Measurements from ENCODE around the gene GDE1.

The GDE1 gene

DNA sequence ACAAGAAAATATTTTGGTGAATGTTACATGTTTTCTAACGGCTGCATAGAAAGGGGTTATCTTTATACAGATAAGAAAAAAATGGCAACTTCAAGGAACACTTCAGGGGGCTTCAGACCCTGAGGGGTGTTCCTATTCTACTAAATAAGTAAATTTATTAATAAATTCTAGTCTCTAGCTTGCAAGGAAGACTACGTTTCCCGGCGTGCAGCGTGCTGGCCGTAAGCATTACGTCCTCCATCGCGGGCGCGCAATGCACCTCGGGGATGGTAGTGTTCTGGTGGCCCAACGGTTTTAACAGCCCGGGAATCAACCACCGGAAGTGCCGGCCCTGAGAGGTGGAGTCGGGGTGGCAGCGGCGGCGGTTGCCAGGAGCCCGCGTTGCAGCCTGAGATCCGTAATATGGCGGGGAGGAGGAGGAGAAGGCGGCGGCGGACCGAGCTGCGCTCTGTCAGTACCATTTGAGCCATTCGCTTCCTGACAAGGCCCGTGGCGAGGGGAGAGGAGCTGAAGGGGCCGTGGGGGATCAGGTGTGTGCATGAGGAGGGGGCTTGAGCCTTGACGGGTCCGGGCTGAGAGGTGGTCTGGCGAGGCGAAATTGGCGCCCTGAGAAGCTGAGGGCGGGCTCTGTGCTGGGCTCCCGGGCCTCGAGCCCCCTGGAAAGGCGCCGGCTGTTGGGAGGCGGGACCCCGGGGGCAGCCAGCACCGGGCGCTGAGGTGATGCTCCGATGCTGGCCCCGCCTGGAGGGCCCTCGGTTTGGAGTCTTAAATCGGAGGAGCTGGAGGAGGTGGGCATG lies 1.9 kb upstream of the GDE1 start, which contains the start of gene CCP110:
Gene CCP110 (plus strand): TSS at position 384 of the 797 bp plus-strand sequence. CDS start 3,940 bp downstream, outside the sequence.
- no peak for FAIRE-seq

GRCh38 chr16:19523184-19523558 lies 1.3 kb upstream of the GDE1 start:
- FAIRE-seq = no peak

DNA sequence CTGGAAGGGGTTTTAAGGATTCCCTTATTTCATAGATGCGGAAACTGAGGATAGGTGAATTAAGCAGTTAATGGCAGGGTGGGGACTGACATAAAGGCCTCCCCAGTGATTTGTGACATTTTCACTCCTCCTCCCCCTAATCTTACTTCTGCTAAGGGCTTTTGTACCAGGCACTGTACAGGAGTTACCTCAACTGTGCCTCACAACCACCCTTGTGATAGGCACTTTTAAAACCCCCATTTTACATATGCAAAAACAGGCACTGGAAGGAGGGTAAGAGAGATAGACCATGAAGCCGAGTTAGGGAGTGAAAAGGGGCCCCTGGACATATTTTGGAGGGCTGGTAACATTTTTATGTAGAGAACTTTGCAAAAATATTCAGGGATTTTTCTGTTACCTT lies 862 bp upstream of the GDE1 start:
- FAIRE-seq = no peak

GRCh38 chr16:19522397-19522732 lies 467 bp upstream of the GDE1 start:
- no peak for FAIRE-seq

- FAIRE-seq = no peak
Observed at GRCh38 chr16:19520861-19521331, 1.0 kb downstream of the GDE1 start.

DNA sequence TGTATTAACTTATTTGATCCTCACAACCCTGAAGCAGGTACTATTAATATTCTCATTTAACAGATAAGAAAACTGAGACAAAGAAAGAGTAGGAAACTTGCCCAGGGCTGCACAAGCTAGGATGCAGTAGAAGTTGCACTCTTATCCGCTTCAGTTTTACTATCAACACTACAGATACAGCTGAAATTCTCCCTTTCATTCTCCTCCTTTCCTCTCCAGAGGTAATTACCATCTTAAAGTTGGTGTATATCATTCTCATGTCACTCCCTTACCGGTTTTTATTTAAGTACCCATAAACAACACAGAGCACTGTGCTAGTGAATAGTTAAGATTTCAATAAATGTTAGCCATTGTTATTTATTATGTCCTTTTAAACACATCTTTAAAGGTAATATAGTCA lies 3.5 kb downstream of the GDE1 start:
- FAIRE-seq = no peak

GRCh38 chr16:19517424-19518089 lies 4.3 kb downstream of the GDE1 start:
- no peak for FAIRE-seq

GRCh38 chr16:19515757-19516156 lies 6.1 kb downstream of the GDE1 start:
- FAIRE-seq = no peak

DNA sequence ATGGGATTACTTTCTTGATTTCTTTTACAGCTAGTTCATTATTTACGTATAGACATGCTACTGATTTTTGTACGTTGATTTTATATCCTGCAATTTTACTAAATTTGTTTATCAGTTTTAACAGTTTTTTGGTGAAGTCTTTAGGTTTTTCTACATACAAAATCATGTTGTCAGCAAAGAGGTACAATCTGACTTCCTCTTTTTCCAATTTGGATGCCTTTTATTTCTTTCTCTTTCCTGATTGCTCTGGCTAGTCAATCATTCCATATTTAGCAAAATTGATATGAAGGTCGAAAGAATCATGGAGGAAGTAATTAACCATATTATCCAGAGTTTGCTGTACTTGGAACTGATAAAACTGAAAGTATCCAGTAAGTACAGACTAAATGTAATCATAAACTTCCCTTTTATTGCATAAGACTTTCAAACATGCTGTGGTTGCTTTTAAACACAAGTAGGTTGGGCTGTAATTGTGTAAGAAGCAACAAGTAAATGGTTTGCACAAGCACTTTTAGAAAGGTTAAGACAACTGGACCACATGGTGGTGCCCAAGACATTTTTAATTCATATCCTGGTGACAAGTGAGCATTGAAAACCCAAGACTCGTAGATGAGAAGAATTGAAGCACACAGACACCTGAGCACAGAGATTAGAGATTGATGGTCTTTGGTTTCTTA lies 8.4 kb downstream of the GDE1 start:
- FAIRE-seq = peak; percentile 99

- no peak for FAIRE-seq
Observed at GRCh38 chr16:19512297-19512696, 9.6 kb downstream of the GDE1 start.

DNA sequence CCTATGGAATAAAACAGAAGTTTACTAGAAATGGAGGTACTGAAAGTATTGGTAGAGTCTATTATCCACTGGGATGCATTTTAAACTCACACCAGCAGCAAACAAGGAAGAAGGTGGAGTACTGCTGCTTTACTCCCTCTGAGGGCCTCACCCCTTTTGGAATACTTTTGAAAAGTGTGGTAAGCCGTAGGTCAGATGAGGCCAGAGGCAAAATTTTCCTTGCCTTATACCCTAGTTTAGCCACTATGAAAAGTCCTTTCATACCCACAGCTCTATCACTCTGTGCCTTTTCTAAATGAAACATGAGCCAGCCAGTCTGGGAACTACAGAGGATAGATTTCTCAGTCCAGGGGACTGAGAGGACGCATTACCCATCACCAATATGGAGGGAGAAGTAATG lies 14.0 kb downstream of the GDE1 start:
- no peak for FAIRE-seq

DNA sequence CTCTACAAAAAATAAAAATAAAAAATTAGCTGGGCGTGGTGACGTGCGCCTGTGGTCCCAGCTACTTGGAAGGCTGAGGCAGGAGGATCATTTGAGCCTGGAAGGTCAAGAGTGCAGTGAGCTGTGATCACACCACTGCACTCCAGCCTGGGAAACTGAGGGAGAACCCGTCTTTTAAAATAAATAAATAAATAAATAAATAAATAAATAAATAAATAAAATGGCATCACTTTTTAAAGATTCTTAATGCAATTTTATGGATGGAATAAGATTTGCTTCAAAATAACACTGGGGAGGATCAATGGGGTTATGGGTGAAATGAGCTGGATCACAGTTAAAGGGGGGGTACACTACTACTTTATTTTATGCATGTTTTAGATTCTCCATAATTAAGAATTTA lies 14.9 kb downstream of the GDE1 start:
- no peak for FAIRE-seq

DNA sequence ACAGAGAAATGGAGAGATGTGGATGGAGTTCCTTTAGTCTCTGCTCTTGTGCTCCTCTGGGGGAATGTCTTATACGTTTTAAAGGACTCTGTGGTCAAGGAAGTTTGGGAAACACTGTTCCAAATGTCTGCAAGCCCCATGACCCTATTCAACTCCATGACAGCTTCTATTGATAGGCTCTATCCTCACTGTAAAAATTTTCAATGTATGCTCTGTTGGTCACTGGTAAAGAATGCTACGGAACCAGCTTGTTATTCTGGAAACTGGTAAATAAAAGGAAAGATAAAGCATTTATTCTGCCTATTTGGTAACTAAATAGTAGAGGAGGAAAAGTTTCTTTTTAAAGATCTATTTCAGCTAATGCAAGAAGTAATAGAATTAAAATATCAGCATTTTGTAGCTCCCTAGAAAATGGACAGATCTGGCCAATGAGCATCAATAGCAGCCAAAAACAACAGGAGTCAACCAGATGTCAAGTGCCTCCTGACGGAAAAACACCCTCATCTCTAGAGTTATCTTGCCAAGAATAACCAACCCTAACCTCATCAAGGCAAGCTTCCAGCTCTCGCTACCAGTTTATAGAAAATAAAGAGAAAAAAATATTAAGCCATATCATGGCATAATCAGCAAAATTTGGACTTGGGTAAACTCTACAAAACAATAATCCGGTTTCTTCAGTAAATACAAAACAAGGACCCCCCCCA lies 16.1 kb downstream of the GDE1 start:
- no peak for FAIRE-seq

DNA sequence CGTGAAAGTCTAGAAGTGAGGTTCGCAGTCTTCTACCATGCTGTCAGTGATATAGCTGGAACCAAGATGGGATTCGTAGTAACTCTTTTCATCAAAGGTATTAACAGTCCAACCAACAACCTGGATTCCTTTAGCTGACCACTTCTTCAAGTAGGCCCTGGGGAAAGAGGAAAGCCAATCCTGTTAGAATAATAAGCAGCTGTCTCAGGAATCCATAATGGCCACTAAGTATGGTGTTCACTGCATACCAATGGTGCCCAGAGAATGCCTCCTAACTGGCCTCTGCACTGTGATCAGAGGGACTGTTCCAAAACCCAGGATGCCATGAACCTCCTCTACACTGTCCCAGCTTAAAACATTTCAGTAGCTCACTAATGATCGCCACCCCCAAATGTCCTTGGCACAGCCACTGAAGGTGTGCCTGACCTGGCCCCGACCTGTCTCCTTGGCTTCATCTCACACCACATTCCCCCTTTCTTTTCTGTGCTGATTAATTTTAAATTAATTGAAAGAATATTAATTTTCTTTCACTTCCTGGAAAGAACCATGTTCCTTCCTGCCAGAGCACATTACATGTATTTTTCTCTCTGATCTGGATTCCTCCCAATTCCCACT lies 18.3 kb downstream of the GDE1 start:
- FAIRE-seq = no peak

DNA sequence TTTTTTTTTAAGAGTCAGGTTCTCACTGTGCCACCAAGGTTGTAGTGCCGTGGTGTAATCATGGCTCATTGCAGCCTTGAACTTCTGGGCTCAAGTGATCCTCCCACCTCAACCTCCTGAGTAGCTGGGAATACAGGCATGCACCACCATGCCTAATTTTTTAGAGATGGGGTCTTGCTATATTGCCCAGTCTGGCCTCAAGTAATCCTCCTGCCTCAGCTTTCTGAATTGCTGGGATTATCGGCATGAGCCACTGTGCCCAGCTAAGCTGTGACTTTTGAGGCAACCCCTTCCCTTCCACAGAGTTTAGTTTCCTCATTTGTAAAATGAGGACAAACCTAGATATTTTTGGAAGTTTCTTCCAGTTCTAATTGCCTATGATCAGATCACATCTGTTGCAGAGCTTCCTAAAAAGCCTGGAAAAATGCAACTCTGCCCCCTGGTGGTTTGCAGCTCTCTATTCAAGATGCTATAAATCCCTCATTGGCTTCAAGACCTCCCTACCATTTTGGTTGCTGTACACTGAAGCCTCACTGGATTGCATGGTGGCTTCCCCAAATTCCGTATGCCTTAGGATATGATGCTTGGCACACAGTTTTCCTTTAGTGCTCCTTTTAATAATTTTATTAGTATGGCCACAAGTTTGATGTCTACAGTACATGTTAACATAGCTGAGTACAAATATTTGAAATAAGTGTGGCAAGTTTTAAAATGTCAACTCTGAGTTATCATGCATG lies 19.3 kb downstream of the GDE1 start:
- FAIRE-seq = no peak

- no peak for FAIRE-seq
Observed at GRCh38 chr16:19499481-19499880, 22.4 kb downstream of the GDE1 start.

DNA sequence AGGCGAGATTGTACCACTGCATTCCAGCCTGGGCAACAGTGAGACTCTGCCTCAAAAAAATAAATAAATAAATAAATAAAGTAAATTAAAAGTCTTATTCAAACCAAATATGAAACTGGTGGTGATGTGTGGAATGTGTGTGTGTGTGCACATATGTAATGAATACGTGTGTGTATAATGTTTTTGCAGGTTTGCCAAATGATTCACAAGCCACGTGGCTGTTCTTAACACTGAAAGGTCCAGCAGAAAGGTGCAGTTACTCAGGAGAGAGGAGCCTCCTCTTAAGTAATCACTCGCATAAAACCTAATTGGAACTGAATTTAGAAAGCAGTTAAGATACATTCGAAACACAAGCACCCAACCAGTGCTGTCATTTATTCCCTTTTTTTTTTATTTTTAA lies 22.9 kb downstream of the GDE1 start:
- FAIRE-seq = no peak

GRCh38 chr16:19497176-19497575 lies 24.7 kb downstream of the GDE1 start:
- no peak for FAIRE-seq

DNA sequence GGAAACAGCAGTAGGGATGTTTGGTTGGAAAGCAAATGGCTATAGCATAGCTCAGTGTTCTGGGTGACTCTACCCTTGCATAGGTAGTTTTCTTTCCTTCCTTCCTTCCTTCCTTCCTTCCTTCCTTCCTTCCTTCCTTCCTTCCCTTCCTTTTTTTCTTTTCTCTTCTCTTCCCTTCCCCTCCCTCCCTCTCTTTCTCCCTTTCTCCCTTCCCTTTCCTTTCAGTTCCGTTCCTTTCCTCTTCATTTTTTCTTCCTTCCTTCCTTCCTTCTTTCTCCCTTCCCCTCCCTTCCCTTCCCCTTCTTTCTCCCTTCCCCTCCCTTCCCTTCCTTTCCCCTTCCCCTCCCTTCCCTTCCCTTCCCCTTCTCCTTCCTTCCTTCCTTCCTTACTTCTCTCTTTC lies 31.3 kb downstream of the GDE1 start:
- FAIRE-seq = no peak

- no peak for FAIRE-seq
Observed at GRCh38 chr16:19488213-19488640, 33.7 kb downstream of the GDE1 start.

DNA sequence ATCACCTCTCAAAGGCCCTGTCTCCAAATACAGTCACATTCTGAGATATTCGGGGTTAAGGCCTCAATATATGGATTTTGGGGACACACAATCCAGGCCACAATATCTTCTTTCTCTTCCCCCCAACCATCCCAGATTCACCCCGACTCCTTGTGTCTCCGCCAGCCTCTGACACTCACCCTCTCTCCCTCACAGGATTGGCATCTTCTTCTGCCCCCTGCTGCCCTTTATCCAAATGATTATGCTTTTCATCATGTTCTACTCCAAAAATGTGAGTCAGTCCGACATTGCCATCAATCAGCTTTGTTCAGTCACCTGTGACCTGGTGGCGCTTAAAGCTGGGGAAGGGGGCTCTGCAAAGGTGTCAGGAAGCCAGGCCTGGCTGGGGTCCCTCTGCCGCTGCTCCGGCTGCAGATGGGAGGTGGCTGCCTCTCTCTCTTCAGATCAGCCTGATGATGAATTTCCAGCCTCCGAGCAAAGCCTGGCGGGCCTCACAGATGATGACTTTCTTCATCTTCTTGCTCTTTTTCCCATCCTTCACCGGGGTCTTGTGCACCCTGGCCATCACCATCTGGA lies 35.1 kb downstream of the GDE1 start:
- FAIRE-seq = no peak

DNA sequence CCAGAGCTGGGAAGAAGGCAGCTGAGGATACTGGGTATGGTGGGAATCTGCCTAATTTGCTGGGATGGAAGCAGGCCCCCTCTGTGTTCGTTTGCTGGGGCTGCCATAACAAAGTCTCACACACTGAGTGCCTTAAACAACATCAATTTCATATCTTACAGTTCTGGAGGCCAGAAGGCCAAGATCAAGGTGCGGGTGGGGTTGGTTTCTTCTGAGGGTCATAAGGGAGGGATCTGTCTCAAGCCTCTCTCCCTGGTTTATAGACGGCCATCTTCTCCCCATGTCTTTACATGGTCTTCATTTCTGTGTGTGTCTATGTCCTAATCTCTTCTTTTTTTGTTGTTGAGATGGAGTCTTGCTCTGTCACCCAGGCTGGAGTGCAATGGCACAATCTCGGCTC lies 35.8 kb downstream of the GDE1 start:
- no peak for FAIRE-seq
